K562 treated with DMSO at 1 percent for 48 hours (cell line): ENCODE measurements around the gene PCDHA9. TPM values are rescaled to one million over a fixed set of nuclear protein-coding genes. Genes with fewer than 3 reads are reported as not detected.

Experiments
- total RNA-seq: library from RNA; unstranded; fragments of 300-600 nt; gene quantifications from 2 replicates; pipeline ENCODE4 v1.2.3, GENCODE V29; 2022; ENCODE audit warnings: low replicate concordance; ENCODE audit errors: extremely low read depth

PCDHA9 gene
- not detected in 2 replicates for total RNA-seq

GRCh38 chr5:140848139-140849102, at the start of gene PCDHA9:
Gene PCDHA9, plus strand, starts transcription at chr5:140848382. Its CDS starts 114 bp downstream, at chr5:140848496.

GRCh38 chr5:140800816-140801493, 47.2 kb upstream of the PCDHA9 start, which contains the start of gene PCDHA3:
Gene PCDHA3, plus strand, starts transcription at chr5:140801057.

GRCh38 chr5:140806834-140807775, 41.1 kb upstream of the PCDHA9 start, which contains the start of gene PCDHA4:
Gene PCDHA4, plus strand, starts transcription at chr5:140807068.

GRCh38 chr5:140821375-140822280, 26.6 kb upstream of the PCDHA9 start, which contains the start of gene PCDHA5:
Gene PCDHA5, plus strand, starts transcription at chr5:140821613.

GRCh38 chr5:140827704-140828361, 20.3 kb upstream of the PCDHA9 start, which contains the start of gene PCDHA6:
Gene PCDHA6, plus strand, starts transcription at chr5:140827960. Its CDS starts 132 bp downstream, at chr5:140828092.

GRCh38 chr5:140833993-140834392, 14.2 kb upstream of the PCDHA9 start, which contains the start of gene PCDHA7:
Gene PCDHA7, plus strand, starts transcription at chr5:140834269. Its CDS starts 115 bp downstream, at chr5:140834384.

GRCh38 chr5:140840978-140841962, 6.9 kb upstream of the PCDHA9 start, which contains the start of gene PCDHA8:
Gene PCDHA8, plus strand, starts transcription at chr5:140841187. Its CDS starts 135 bp downstream, at chr5:140841322.

GRCh38 chr5:140855772-140856674, 7.8 kb downstream of the PCDHA9 start, which contains the start of gene PCDHA10:
Gene PCDHA10, plus strand, starts transcription at chr5:140855897. Its CDS starts 152 bp downstream, at chr5:140856049.

GRCh38 chr5:140868721-140869554, 20.8 kb downstream of the PCDHA9 start, which contains the start of gene PCDHA11:
Gene PCDHA11, plus strand, starts transcription at chr5:140868957. Its CDS starts 147 bp downstream, at chr5:140869104.

GRCh38 chr5:140875085-140876065, 27.2 kb downstream of the PCDHA9 start, which contains the start of gene PCDHA12:
Gene PCDHA12, plus strand, starts transcription at chr5:140875308. Its CDS starts 165 bp downstream, at chr5:140875473.

GRCh38 chr5:140881889-140882590, 33.9 kb downstream of the PCDHA9 start, which contains the start of gene PCDHA13:
Gene PCDHA13, plus strand, starts transcription at chr5:140882124. Its CDS starts 145 bp downstream, at chr5:140882269.

